Stimulated activated CD8-positive, alpha-beta memory T cell treated with anti-CD3 and anti-CD28 coated beads, Interleukin-7, amount 100 ng/mL, for 48 hours (primary cell): ENCODE results near the gene CFAP57.

ENCODE experiments used
- DNase-seq, 2 donors: peaks; one replicate each; pipeline ENCODE4 v3.0.0-alpha.2; 2020; ENCODE audit warnings: low read depth in 1 of 2; ENCODE audit errors: extremely low read depth in 1 of 2

CFAP57 gene

GRCh38 chr1:43275826-43276620 lies 103.9 kb downstream of the CFAP57 start:
- DNase-seq, result no peak

- no peak for DNase-seq
Measured at GRCh38 chr1:43276673-43277072, 104.5 kb downstream of the CFAP57 start.

GRCh38 chr1:43277116-43277876 lies 105.2 kb downstream of the CFAP57 start:
- DNase-seq, result no peak

- no peak for DNase-seq
Measured at GRCh38 chr1:43279161-43279560, 107.0 kb downstream of the CFAP57 start.

GRCh38 chr1:43279666-43280065 lies 107.5 kb downstream of the CFAP57 start:
- no peak for DNase-seq

GRCh38 chr1:43280692-43281091 lies 108.6 kb downstream of the CFAP57 start:
- DNase-seq, result no peak

- no peak for DNase-seq
Measured at GRCh38 chr1:43282220-43283195, 110.4 kb downstream of the CFAP57 start.

GRCh38 chr1:43284065-43284464 lies 111.9 kb downstream of the CFAP57 start:
- no peak for DNase-seq

GRCh38 chr1:43284546-43285110 lies 112.5 kb downstream of the CFAP57 start:
- no peak for DNase-seq

GRCh38 chr1:43285269-43285990 lies 113.3 kb downstream of the CFAP57 start, which contains the start of gene C1orf210:
Gene C1orf210 (minus strand): TSS chr1:43285581. CDS start chr1:43283270, 2,311 bp downstream.
- DNase-seq, result no peak

- DNase-seq, result no peak
Measured at GRCh38 chr1:43286115-43286514, 114.0 kb downstream of the CFAP57 start.

- DNase-seq, result no peak
Measured at GRCh38 chr1:43286533-43286932, 114.4 kb downstream of the CFAP57 start.

GRCh38 chr1:43288058-43288784 lies 116.1 kb downstream of the CFAP57 start:
- DNase-seq, result no peak

GRCh38 chr1:43288785-43289706 lies 116.9 kb downstream of the CFAP57 start:
- DNase-seq, result no peak

- no peak for DNase-seq
Measured at GRCh38 chr1:43292216-43292615, 120.1 kb downstream of the CFAP57 start.

GRCh38 chr1:43292679-43293078 lies 120.5 kb downstream of the CFAP57 start:
- DNase-seq, result no peak

- DNase-seq, result no peak
Measured at GRCh38 chr1:43293176-43293575, 121.0 kb downstream of the CFAP57 start.
